LoVo (cell line): ENCODE measurements around the gene TP53RK.

Experiments
- DNase-seq: peaks from one replicate; pipeline ENCODE4 v3.0.0-alpha.2; 2016; ENCODE audit warnings: low spot score

TP53RK gene

GRCh38 chr20:46689082-46689753 lies at the start of gene TP53RK:
Gene TP53RK, minus strand, starts transcription at chr20:46689444. Its CDS starts 30 bp downstream, at chr20:46689414.
- DNase-seq = peak; percentile 100

- no peak for DNase-seq
Measured at GRCh38 chr20:46735436-46735835, 46.2 kb upstream of the TP53RK start.

- DNase-seq = no peak
Measured at GRCh38 chr20:46731770-46732169, 42.5 kb upstream of the TP53RK start.

GRCh38 chr20:46725186-46726165 lies 36.2 kb upstream of the TP53RK start:
- no peak for DNase-seq

GRCh38 chr20:46724343-46724959 lies 35.2 kb upstream of the TP53RK start:
- DNase-seq = no peak

GRCh38 chr20:46723039-46723438 lies 33.8 kb upstream of the TP53RK start:
- DNase-seq = no peak

GRCh38 chr20:46722450-46722849 lies 33.2 kb upstream of the TP53RK start:
- DNase-seq = no peak

GRCh38 chr20:46721476-46721875 lies 32.2 kb upstream of the TP53RK start:
- no peak for DNase-seq

GRCh38 chr20:46720776-46721425 lies 31.7 kb upstream of the TP53RK start:
- no peak for DNase-seq

- no peak for DNase-seq
Measured at GRCh38 chr20:46720019-46720418, 30.8 kb upstream of the TP53RK start.

GRCh38 chr20:46717818-46718541 lies 28.7 kb upstream of the TP53RK start:
- DNase-seq = no peak

- DNase-seq = no peak
Measured at GRCh38 chr20:46715292-46715756, 26.1 kb upstream of the TP53RK start.

GRCh38 chr20:46713957-46714834 lies 25.0 kb upstream of the TP53RK start:
- no peak for DNase-seq

GRCh38 chr20:46712056-46712636 lies 22.9 kb upstream of the TP53RK start:
- DNase-seq = no peak

- DNase-seq = no peak
Measured at GRCh38 chr20:46710153-46710913, 21.1 kb upstream of the TP53RK start.

GRCh38 chr20:46709459-46710152 lies 20.4 kb upstream of the TP53RK start, which contains the start of gene SLC2A10:
Gene SLC2A10, plus strand, starts transcription at chr20:46709649. Its CDS starts 88 bp downstream, at chr20:46709737.
- no peak for DNase-seq

- no peak for DNase-seq
Measured at GRCh38 chr20:46709055-46709458, 19.8 kb upstream of the TP53RK start.

GRCh38 chr20:46708172-46708860 lies 19.1 kb upstream of the TP53RK start:
- no peak for DNase-seq
